Measurements from ENCODE around the gene UCK2. TPM values are rescaled to one million over a fixed set of nuclear protein-coding genes. Genes with fewer than 3 reads are reported as not detected.

The UCK2 gene
- total RNA-seq, 2 donors from 2014 or later = 55.0 to 57.8 TPM

- DNase-seq (no peak), ATAC-seq (peak; percentile 74)
- intact Hi-C loops (cut with DNase I, micrococcal nuclease) = no loop called here
Measured at GRCh38 chr1:165849353-165850133, 22.1 kb downstream of the UCK2 start.

- intact Hi-C loops (cut with DNase I, micrococcal nuclease) = no loop called here
- DNase-seq (no peak), ATAC-seq (no peak)
Measured at GRCh38 chr1:165851034-165851658, 23.7 kb downstream of the UCK2 start.

- ATAC-seq (no peak), DNase-seq (no peak)
- intact Hi-C loops (cut with DNase I, micrococcal nuclease) = no loop called here
Measured at GRCh38 chr1:165852871-165853270, 25.5 kb downstream of the UCK2 start.

- intact Hi-C loops (cut with DNase I, micrococcal nuclease) = no loop called here
- DNase-seq (no peak), ATAC-seq (no peak)
Measured at GRCh38 chr1:165853528-165854075, 26.2 kb downstream of the UCK2 start.

- intact Hi-C loops (cut with DNase I, micrococcal nuclease) = no loop called here
- ATAC-seq = no peak
- no peak for DNase-seq
Measured at GRCh38 chr1:165854101-165854845, 26.9 kb downstream of the UCK2 start.

- intact Hi-C loops (cut with DNase I, micrococcal nuclease) = no loop called here
- DNase-seq (no peak), ATAC-seq (no peak)
Measured at GRCh38 chr1:165855010-165855838, 27.8 kb downstream of the UCK2 start.

- intact Hi-C loops (cut with DNase I, micrococcal nuclease) = no loop called here
- ATAC-seq (no peak), DNase-seq (no peak)
Measured at GRCh38 chr1:165856021-165856420, 28.6 kb downstream of the UCK2 start.

- intact Hi-C loops (cut with DNase I, micrococcal nuclease) = no loop called here
- no peak for DNase-seq
- ATAC-seq = no peak
Measured at GRCh38 chr1:165856606-165857005, 29.2 kb downstream of the UCK2 start.

GRCh38 chr1:165857046-165857801 lies 29.8 kb downstream of the UCK2 start:
- DNase-seq (peak in 1 of 2 donors; percentile 9), ATAC-seq (no peak)
- intact Hi-C loops (cut with DNase I, micrococcal nuclease) = no loop called here

- intact Hi-C loops (cut with DNase I, micrococcal nuclease) = no loop called here
- DNase-seq = peak; percentile 27 to 58
- peak; percentile 38 for ATAC-seq
Measured at GRCh38 chr1:165858364-165858823, 31.0 kb downstream of the UCK2 start.

- peak in 1 of 2 donors; percentile 38 for DNase-seq
- ATAC-seq = peak; percentile 66
Measured at GRCh38 chr1:165858967-165859845, 31.8 kb downstream of the UCK2 start.

GRCh38 chr1:165860065-165860464 lies 32.7 kb downstream of the UCK2 start:
- DNase-seq (peak; percentile 37 to 60), ATAC-seq (peak; percentile 67)

More at GRCh38 chr1:165858967-165859845, 31.8 kb downstream of the UCK2 start:
- intact Hi-C loops (cut with DNase I, micrococcal nuclease) = no loop called here

GRCh38 chr1:165861911-165862310 lies 34.5 kb downstream of the UCK2 start:
- DNase-seq (no peak), ATAC-seq (no peak)
- intact Hi-C loops (cut with DNase I, micrococcal nuclease) = no loop called here

More at GRCh38 chr1:165860065-165860464, 32.7 kb downstream of the UCK2 start:
- intact Hi-C loops (cut with DNase I, micrococcal nuclease) = no loop called here

- peak; percentile 37 for ATAC-seq
- intact Hi-C loops (cut with DNase I, micrococcal nuclease) = no loop called here
- peak; percentile 58 to 62 for DNase-seq
Measured at GRCh38 chr1:165862448-165862847, 35.0 kb downstream of the UCK2 start.

- intact Hi-C loops (cut with DNase I, micrococcal nuclease) = no loop called here
- ATAC-seq = no peak
- DNase-seq = no peak
Measured at GRCh38 chr1:165863346-165863745, 35.9 kb downstream of the UCK2 start.

GRCh38 chr1:165865633-165866340 lies 38.4 kb downstream of the UCK2 start:
- DNase-seq = no peak
- ATAC-seq = peak; percentile 82
- intact Hi-C loops (cut with DNase I, micrococcal nuclease) = no loop called here
